Endothelial cell of umbilical vein (primary cell): Measurements from ENCODE around the gene CUL9. TPM values are rescaled to one million over a fixed set of nuclear protein-coding genes. Genes with fewer than 3 reads are reported as not detected.

Source experiments
- BruUV-seq: library from RNA; stranded (reverse); fragments of 400-500 nt; replicated peaks from 2 replicates; lab custom pipeline; 2021; lab: Mats Ljungman, UMichigan
- CTCF ChIA-PET: fragments of 300-600, 350-600 bp; sonication (Branson Sonifier 250); formaldehyde crosslinking; loops from one replicate; lab custom pipeline; 2021; ENCODE audit warnings: antibody characterized with exemption, inconsistent platforms; lab: Charles Lee
- POLR2A ChIA-PET: fragments of 300-600, 350-600 bp; sonication (Branson Sonifier 250); formaldehyde crosslinking; loops from one replicate; lab custom pipeline; 2021; ENCODE audit warnings: antibody characterized with exemption, inconsistent platforms; lab: Charles Lee
- DNase-seq: peaks from one replicate; pipeline ENCODE4 v3.0.0-alpha.2; 2011; ENCODE audit warnings: low read depth, low spot score
- FAIRE-seq: peaks from 2 replicates; lab custom pipeline; 2011; peaks lifted over from hg19 to GRCh38; lab: Jason Lieb, UNC
- H2AFZ ChIP-seq: 2 replicates; pipeline ENCODE4 v1.6.0; 2012; ENCODE audit warnings: low read depth, low read length, control low read depth, inconsistent platforms
- H3K27ac ChIP-seq: 2 replicates; pipeline ENCODE4 v1.5.1; 2011; ENCODE audit warnings: low read depth, mild to moderate bottlenecking, control low read depth, low read length, moderate library complexity; ENCODE audit not compliant: insufficient read depth
- H3K27me3 ChIP-seq, 2 experiments: 2 replicates each; pipeline versions ENCODE4 v1.6.0 to v1.6.1; 2011; ENCODE audit warnings: low read length in 2 of 2, mixed read lengths in 1 of 2; ENCODE audit not compliant: control insufficient read depth in 2 of 2, insufficient read depth in 2 of 2
- H3K36me3 ChIP-seq, 2 experiments: 2 replicates in 1 of 2; 3 replicates in 1 of 2; pipeline ENCODE4 v1.5.1; 2011; ENCODE audit warnings: low read length in 2 of 2, mild to moderate bottlenecking in 1 of 2, moderate library complexity in 1 of 2; ENCODE audit not compliant: control insufficient read depth in 2 of 2, insufficient read depth in 2 of 2; ENCODE audit errors: extremely low read depth in 1 of 2
- H3K4me1 ChIP-seq: 3 replicates; pipeline ENCODE4 v1.5.1; 2011; ENCODE audit warnings: mild to moderate bottlenecking, low read length; ENCODE audit not compliant: control insufficient read depth, insufficient read depth; ENCODE audit errors: extremely low read depth
- H3K4me2 ChIP-seq: 2 replicates; pipeline ENCODE4 v1.6.1; 2011; ENCODE audit warnings: low read length, control low read depth, mixed read lengths; ENCODE audit not compliant: insufficient read depth
- H3K4me3 ChIP-seq, 3 experiments: fragments of 200-600 bp in 1 of 3; sonication (generic), shearing (Covaris generic) in 1 of 3; replicated peaks in 1 of 3; 2 replicates each; pipeline ENCODE4 v1.5.1; 2011 to 2016; ENCODE audit warnings: control low read depth in 3 of 3, low read length in 3 of 3, mild to moderate bottlenecking in 2 of 3, inconsistent platforms in 1 of 3, low read depth in 1 of 3, moderate library complexity in 1 of 3; ENCODE audit not compliant: insufficient read depth in 1 of 3
- H3K79me2 ChIP-seq: 2 replicates; pipeline ENCODE4 v1.6.0; 2012; ENCODE audit warnings: low read length, inconsistent platforms; ENCODE audit not compliant: control insufficient read depth, insufficient read depth
- H3K9ac ChIP-seq: replicated peaks from 2 replicates; pipeline ENCODE3; 2011; ENCODE audit warnings: low read length, control low read depth; ENCODE audit not compliant: insufficient read depth; ENCODE audit errors: extremely low read depth
- H3K9me1 ChIP-seq: replicated peaks from 3 replicates; pipeline ENCODE4 v1.6.0; 2011; ENCODE audit warnings: mild to moderate bottlenecking, low read length; ENCODE audit not compliant: control insufficient read depth, insufficient read depth; ENCODE audit errors: extremely low read depth
- H3K9me3 ChIP-seq: replicated peaks from 2 replicates; pipeline ENCODE4 v1.5.1; 2012; ENCODE audit warnings: low read length, inconsistent platforms; ENCODE audit not compliant: control insufficient read depth, insufficient read depth
- H4K20me1 ChIP-seq: replicated peaks from 2 replicates; pipeline ENCODE3; 2011; ENCODE audit warnings: mild to moderate bottlenecking, low read length; ENCODE audit not compliant: control insufficient read depth, insufficient read depth; ENCODE audit errors: extremely low read depth
- EZH2 ChIP-seq: IDR thresholded peaks from 2 replicates; pipeline ENCODE4 v1.6.1; 2012; ENCODE audit warnings: borderline replicate concordance, low read depth, mild to moderate bottlenecking, moderate library complexity, low read length, inconsistent platforms; ENCODE audit not compliant: severe bottlenecking
- FOS ChIP-seq: IDR thresholded peaks from 2 replicates; pipeline ENCODE4 v1.6.1; 2011; ENCODE audit warnings: mild to moderate bottlenecking, low read length, moderate library complexity, borderline replicate concordance; ENCODE audit not compliant: insufficient read depth
- GATA2 ChIP-seq: IDR thresholded peaks from 2 replicates; pipeline ENCODE4 v1.7.0; 2011; ENCODE audit warnings: low read depth, mild to moderate bottlenecking, moderate library complexity, mixed read lengths, low read length; ENCODE audit not compliant: insufficient read length, insufficient read depth
- JUN ChIP-seq: IDR thresholded peaks from 2 replicates; pipeline ENCODE4 v1.6.1; 2011; ENCODE audit warnings: borderline replicate concordance, low read depth; ENCODE audit not compliant: insufficient read length, insufficient read depth
- MYC ChIP-seq: IDR thresholded peaks from one replicate; pipeline ENCODE4 v1.6.1; 2011; ENCODE audit warnings: mild to moderate bottlenecking, low read depth, low read length
- POLR2A ChIP-seq: IDR thresholded peaks from 2 replicates; pipeline ENCODE4 v1.6.1; 2012; ENCODE audit warnings: low read depth, mild to moderate bottlenecking, control low read depth, low read length
- POLR2AphosphoS5 ChIP-seq: IDR thresholded peaks from 2 replicates; pipeline ENCODE4 v1.6.1; 2012; ENCODE audit warnings: low read depth, mild to moderate bottlenecking, control low read depth, low read length, moderate library complexity; ENCODE audit not compliant: insufficient read depth
- dilution Hi-C: fragments of 300-500 bp; cut with MboI; formaldehyde crosslinking; loops from one replicate; pipeline ENCODE4 v1.15.0; 2019; ENCODE audit warnings: low sequenced_read_pairs; ENCODE audit not compliant: extremely low pct_ligation_motif_present
- intact Hi-C: fragments of 100-400 bp; cut with micrococcal nuclease; formaldehyde crosslinking; loops from one replicate; pipeline ENCODE4 v1.10.0; 2022
- polyA plus RNA-seq, 4 experiments: library from polyadenylated mRNA; depleted of rRNA in 3 of 4; stranded (reverse) in 3 of 4; unstranded in 1 of 4; fragments of >200 nt; gene quantifications; 2 replicates each; pipeline versions ENCODE4 v1.2.1 to v1.2.3, GENCODE V29; 2011 to 2012; ENCODE audit warnings: missing spikeins in 1 of 4
- total RNA-seq: library from RNA; stranded (reverse); gene quantifications from 2 replicates; pipeline ENCODE4 v1.2.3, GENCODE V29; 2021
- TF ChIP-seq, protein P1 (sequence below): IDR thresholded peaks from 2 replicates; pipeline ENCODE4 v1.6.1; 2011; ENCODE audit not compliant: insufficient read depth, insufficient read length
- TF ChIP-seq, protein P2 (sequence below), 2 donors: IDR thresholded peaks; 1 replicate in 1 of 2; 2 replicates in 1 of 2; pipeline ENCODE4 v1.5.1; 2011; ENCODE audit warnings: low read length in 2 of 2, mild to moderate bottlenecking in 2 of 2, moderate library complexity in 2 of 2, control low read depth in 1 of 2, inconsistent platforms in 1 of 2, low read depth in 1 of 2; ENCODE audit not compliant: insufficient read depth in 1 of 2; ENCODE audit errors: extremely low read depth in 1 of 2

The CUL9 gene
- total and polyA plus RNA-seq, 2 donors (not counting 3 experiments of a cell fraction or from before 2014, with no cell fraction given): 38.7 to 46.0 TPM

DNA sequence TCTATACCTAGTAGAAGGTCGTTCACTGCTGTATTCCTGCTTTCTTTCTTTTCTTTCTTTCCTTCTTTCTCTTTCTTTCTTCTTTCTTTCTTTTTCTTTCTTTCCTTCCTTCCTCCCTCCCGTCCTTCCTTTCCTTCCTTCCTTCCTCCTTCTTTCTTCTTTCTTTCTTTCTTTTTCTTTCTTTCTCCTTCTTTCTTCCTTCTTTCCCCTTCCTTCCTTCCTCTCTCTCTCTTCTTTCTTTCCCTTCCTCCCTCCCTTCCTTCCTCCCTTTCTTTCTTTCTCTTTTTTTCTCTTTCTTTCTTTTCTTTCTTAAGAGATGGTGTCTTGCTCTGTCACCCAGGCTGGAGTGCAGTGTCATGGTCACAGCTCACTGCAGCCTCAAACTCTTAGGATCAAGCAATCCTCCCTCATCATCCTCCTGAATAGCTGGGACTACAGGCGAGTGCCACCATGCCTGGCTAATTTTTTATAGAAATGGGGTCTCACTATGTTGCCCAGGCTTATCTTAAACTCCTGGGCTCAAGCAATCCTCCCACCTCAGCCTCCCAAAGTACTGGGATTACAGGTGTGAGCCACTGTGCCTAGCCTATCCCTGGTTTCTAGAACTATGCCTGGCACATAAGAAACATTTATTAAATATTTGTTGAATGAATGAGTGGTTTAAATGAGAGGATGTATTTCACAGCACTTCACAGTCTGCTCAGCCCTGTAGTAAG, 49.9 kb downstream of the CUL9 start:
- dilution Hi-C loops: no loop called here
- DNase-seq (no peak), FAIRE-seq (no peak)

More for the DNA sequence above, 49.9 kb downstream of the CUL9 start:
- H3K27me3 ChIP-seq: peaks cover 12 to 15% of the 10 kb centered on the region in 2 experiments
- no peak overlapping the region for H3K4me3 ChIP-seq
- no peak for TF ChIP-seq MYC
- TF ChIP-seq EZH2: no peak
- no peak for TF ChIP-seq JUN
- TF ChIP-seq POLR2AphosphoS5: no peak
- no peak for TF ChIP-seq POLR2A
- no peak for TF ChIP-seq FOS
- no peak for TF ChIP-seq GATA2
- TF ChIP-seq, protein P1, sequence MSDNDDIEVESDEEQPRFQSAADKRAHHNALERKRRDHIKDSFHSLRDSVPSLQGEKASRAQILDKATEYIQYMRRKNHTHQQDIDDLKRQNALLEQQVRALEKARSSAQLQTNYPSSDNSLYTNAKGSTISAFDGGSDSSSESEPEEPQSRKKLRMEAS: no peak
- TF ChIP-seq, protein P2, sequence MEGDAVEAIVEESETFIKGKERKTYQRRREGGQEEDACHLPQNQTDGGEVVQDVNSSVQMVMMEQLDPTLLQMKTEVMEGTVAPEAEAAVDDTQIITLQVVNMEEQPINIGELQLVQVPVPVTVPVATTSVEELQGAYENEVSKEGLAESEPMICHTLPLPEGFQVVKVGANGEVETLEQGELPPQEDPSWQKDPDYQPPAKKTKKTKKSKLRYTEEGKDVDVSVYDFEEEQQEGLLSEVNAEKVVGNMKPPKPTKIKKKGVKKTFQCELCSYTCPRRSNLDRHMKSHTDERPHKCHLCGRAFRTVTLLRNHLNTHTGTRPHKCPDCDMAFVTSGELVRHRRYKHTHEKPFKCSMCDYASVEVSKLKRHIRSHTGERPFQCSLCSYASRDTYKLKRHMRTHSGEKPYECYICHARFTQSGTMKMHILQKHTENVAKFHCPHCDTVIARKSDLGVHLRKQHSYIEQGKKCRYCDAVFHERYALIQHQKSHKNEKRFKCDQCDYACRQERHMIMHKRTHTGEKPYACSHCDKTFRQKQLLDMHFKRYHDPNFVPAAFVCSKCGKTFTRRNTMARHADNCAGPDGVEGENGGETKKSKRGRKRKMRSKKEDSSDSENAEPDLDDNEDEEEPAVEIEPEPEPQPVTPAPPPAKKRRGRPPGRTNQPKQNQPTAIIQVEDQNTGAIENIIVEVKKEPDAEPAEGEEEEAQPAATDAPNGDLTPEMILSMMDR (IDR thresholded peaks at IDR 0.05; ENCODE audit: extremely low read depth in 1 of 2, insufficient read depth in 1 of 2, low read depth in 1 of 2, low read length in 2 of 2): no peak
- no peak overlapping the region for H3K4me2 ChIP-seq
- CTCF ChIA-PET: no interaction called here
- H3K36me3 ChIP-seq: no peaks in the 10 kb centered on the region
- no peaks in the 10 kb centered on the region for H3K9me3 ChIP-seq
- POLR2A ChIA-PET: no interaction called here
- no peaks in the 10 kb centered on the region for H3K9me1 ChIP-seq
- peaks cover 3% of the 10 kb centered on the region for H3K79me2 ChIP-seq
- H3K27ac ChIP-seq: no peak overlapping the region
- H3K4me1 ChIP-seq: peaks cover 3% of the 10 kb centered on the region
- no TSS peak for BruUV-seq
- no peaks in the 10 kb centered on the region for H4K20me1 ChIP-seq
- no peak overlapping the region for H2AFZ ChIP-seq
- H3K9ac ChIP-seq: no peak overlapping the region
- intact Hi-C loops: no loop called here
